ENCODE data around the gene TNFAIP8L3.

TNFAIP8L3 gene

DNA sequence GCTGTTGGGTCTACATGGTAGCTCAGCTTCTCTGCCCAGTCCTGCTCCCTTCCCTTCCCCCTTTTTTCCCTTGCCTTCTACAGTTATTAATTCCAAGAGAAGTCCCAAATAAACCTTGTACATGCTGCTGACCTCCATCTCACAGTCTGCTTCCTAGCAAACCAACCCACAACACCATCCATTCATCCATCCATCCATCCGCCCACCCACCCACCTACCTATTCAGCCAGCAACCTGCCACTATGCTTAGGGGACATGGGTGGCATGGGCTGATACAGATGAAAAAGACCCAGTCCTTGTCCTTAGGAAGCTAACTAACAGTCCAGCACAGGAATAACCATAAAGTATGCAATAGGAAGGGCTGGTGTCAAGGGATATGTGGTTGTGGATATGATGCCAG lies 5.7 kb downstream of the TNFAIP8L3 start:
- no peak for DNase-seq

- DNase-seq: no peak
These were observed 6.1 kb downstream of the TNFAIP8L3 start for GRCh38 chr15:51088585-51088984.

GRCh38 chr15:51087513-51087912 lies 7.2 kb downstream of the TNFAIP8L3 start:
- DNase-seq: no peak

GRCh38 chr15:51086409-51086808 lies 8.3 kb downstream of the TNFAIP8L3 start:
- no peak for DNase-seq

DNA sequence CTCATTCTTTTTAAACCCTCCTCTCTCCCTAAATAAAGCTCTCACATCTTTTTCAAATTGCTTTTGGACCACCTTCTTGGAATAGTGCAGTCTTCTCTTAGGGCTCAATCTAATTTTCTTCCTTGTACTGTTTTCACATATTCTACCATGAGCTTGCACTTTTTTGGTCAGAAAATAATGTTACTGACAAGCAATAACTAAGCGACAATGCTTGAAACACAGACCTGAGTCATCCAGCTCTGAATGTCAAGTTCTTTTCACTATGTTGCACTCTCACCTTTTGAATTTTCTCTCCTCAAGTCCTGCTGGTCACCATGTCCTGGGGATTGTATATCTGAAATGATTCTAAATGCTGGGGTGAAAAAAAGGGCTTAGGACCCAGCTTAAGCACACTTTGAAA lies 8.9 kb downstream of the TNFAIP8L3 start:
- DNase-seq: no peak

DNA sequence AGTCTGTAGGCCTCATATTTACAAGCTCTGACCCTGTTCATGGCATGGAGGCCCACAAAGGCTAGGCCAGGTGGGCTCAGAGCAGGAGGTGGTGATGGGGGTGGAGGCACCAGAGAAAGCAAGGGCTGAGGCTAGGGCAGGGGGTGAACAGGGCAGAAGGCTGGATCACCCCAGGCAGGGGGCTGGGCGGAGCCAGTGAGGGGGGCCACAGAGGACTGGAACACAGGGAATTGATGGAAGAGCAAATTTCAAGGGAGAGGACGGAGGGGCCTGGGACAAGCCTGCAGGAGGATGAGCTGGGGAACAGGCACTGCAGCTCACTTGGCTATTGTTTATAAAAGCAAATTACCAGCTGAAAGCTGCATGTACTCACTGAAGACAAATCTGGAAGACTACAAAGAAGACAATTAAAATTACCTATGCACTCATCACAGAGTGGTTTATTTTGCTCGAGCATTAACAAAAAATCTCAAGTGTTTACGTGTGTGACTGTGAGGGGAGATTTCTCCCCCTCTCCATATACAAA lies 11.0 kb downstream of the TNFAIP8L3 start:
- no peak for DNase-seq

DNA sequence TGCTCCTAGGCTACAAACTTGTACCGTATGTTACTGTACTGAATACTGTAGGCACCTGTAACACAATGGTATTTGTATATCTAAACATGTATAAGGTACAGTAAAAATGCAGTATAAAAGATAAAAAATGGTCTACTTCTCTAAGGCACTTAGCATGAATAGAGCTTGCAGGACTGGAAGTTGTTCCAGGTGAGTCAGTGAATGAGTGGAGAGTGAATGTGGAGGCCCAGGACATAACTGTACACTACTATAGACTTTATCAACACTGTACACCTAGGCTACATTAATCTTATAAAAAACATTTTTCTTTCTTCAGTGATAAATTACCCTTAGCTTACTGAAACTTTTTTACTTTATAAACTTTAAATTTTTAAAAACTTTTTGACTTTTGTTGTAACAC lies 12.5 kb downstream of the TNFAIP8L3 start:
- no peak for DNase-seq

- no peak for DNase-seq
These were observed 14.4 kb downstream of the TNFAIP8L3 start for GRCh38 chr15:51080286-51080685.

DNA sequence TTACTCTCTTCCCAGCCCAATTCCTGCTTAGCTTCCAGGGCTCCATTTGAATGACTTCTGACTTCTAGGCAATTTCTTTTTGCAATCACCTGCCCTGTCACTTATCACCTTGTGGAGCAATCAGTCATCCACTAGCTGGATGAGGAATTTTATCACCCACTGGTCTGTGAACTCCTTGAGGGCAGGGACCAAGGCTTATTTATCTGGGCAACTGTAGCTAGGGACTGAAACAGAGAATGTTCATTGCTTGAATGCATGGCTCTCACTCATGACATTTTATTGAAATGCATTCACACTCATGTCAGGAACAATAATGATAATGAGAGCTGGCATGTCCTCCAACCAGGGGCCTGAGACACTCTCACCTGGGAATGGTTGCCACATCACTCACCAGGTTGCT lies 15.5 kb downstream of the TNFAIP8L3 start:
- no peak for DNase-seq

- DNase-seq: no peak
These were observed 17.2 kb downstream of the TNFAIP8L3 start for GRCh38 chr15:51077221-51078153.

DNA sequence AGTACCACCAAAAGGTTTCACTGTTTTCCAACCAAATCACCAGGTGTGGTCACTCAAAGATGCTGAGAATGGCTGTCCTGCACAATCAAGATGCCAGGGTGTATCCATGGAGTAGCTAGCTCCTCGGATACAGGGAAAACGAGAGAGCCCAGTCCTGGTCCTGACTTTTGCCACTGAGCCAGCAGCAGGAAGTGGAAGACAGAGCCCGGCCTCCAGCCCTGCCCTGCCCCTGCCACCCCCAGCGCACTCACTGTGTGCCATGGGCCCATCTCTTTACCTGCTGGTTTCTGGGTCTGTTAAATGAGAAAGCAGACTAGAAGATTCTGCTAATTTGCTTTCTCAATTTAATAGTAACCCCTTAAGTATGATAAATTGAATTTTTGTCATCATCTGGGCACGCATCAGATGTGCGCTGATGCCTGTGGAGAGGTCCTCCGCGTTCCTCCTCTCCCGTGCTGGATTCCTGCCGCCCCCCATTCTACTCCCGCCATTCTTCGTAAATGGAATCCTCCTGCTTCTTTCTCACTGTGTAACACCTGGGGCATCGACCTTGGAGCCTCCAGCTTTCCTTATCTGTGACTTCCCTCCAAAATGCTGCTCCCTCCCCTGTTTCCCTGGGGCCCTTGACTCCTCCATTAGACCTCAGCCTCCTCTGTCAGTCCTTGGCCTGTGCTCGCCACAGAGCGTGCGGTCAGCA lies 18.0 kb downstream of the TNFAIP8L3 start:
- no peak for DNase-seq

GRCh38 chr15:51075826-51076523 lies 18.7 kb downstream of the TNFAIP8L3 start:
- DNase-seq: no peak

- no peak for DNase-seq
These were observed 19.3 kb downstream of the TNFAIP8L3 start for GRCh38 chr15:51075364-51075763.

- DNase-seq: no peak
These were observed 19.8 kb downstream of the TNFAIP8L3 start for GRCh38 chr15:51074926-51075325.

- DNase-seq: no peak
These were observed 23.1 kb downstream of the TNFAIP8L3 start for GRCh38 chr15:51071578-51071977.

DNA sequence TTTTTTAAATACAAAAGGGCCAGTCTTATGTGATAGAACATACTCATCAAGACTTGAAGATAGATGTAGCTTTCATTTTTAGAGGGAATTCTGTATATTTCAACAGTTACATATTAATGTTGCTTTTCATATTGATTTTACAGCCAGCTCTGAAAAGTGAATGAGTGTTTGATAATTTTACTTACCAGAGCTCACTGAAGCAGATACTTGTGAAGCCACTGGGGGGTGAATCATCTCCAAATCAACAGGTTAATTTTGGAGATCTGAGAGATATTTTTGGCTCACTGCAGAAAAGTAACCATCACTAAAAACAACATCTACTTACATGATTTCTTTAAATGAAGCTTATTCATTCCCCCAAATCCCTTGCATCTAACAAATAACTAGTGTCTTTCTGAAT lies 24.7 kb downstream of the TNFAIP8L3 start:
- no peak for DNase-seq

DNA sequence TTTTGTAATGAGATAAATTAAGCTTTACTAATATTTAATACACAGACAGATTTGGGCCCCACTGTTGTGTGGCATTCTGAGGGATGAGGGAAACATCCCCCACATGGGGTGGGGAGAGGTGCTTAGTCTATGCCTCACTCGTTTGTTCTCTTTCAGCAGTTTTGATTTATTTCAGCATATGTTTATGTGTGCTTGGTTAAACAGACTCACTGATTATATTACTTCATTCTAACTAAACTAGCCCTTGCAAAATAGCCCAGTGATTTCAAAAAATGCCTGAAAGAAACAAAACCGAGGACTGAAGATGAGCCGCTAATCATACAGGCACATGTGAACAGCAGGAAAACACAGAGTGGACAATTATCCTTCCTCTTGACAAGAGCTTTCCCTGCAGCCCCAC lies 27.2 kb downstream of the TNFAIP8L3 start:
- no peak for DNase-seq

DNA sequence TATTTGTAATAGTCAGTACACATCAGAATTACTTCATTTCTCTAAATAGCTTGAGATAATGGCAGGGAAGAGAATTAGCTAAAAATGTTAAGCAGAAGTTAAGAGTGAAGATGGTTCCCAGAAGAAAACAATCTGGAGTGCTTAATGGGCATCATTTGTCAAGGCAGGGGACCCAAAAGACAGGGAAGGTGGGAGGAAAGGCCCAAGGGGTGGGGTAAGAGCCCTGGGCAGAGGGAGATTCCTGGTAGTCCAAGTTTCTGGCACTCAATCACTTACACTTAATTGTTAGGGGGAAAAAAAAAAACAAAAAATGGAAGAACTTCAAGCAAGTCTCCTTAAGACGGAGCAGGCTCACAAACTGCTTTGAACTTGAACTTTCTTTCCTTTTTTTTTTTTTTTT lies 28.9 kb downstream of the TNFAIP8L3 start:
- no peak for DNase-seq

- no peak for DNase-seq
These were observed 29.4 kb downstream of the TNFAIP8L3 start for GRCh38 chr15:51065261-51065660.

- no peak for DNase-seq
These were observed 32.0 kb downstream of the TNFAIP8L3 start for GRCh38 chr15:51062736-51063135.

GRCh38 chr15:51060030-51060673 lies 34.6 kb downstream of the TNFAIP8L3 start:
- no peak for DNase-seq

GRCh38 chr15:51054535-51054934 lies 40.2 kb downstream of the TNFAIP8L3 start:
- DNase-seq: no peak

DNA sequence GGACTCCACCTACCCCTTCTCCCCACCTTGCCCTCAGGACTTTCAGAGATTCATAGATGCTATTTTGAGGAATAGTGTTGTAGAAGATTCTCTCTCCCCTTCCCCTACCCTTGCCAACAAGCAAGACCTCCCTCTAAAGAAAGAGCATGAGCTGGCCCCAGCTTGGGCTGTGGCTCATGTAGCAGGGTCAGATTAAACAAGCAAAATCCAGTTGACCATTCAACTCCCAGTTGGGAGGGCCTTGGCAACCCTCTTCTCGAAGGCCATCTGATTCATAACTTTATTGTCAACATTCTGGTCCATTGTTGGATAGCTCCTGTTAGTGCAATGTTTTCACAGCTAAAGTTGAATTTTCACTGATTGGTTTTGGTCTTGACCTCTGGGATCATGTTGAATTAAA lies 41.1 kb downstream of the TNFAIP8L3 start:
- no peak for DNase-seq

Data from AML-193 (cell line).